HG03280 (cell line): ENCODE data around the gene BABAM1.
"Not testable (repeated sequence)": the region's sequence is repeated elsewhere in the genome, so short reads cannot be mapped to it uniquely, and the experiment has no call there.

Experiments used
- ATAC-seq: cut with Tn5 transposase; IDR thresholded peaks from one replicate; pipeline ENCODE4 v1.9.1; 2021; ENCODE audit warnings: mild to moderate bottlenecking, moderate library complexity; ENCODE audit not compliant: unreplicated experiment

BABAM1 gene

GRCh38 chr19:17266589-17266974, 661 bp upstream of the BABAM1 start:
- ATAC-seq, result no peak

DNA sequence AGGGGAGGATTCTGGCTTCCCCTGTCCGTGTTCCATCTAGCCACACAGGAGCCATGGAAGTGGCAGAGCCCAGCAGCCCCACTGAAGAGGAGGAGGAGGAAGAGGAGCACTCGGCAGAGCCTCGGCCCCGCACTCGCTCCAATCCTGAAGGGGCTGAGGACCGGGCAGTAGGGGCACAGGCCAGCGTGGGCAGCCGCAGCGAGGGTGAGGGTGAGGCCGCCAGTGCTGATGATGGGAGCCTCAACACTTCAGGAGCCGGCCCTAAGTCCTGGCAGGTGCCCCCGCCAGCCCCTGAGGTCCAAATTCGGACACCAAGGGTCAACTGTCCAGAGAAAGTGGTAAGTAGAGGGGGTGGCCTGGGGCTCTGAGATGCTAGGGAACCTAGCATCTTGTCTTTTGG, 1.5 kb downstream of the BABAM1 start:
- no peak for ATAC-seq

- ATAC-seq, result not testable (repeated sequence)
Observed at GRCh38 chr19:17274892-17275291, 7.6 kb downstream of the BABAM1 start.

GRCh38 chr19:17275441-17276175, 8.4 kb downstream of the BABAM1 start:
- ATAC-seq, result no peak

- ATAC-seq, result no peak
Observed at GRCh38 chr19:17279436-17279835, 12.2 kb downstream of the BABAM1 start.

DNA sequence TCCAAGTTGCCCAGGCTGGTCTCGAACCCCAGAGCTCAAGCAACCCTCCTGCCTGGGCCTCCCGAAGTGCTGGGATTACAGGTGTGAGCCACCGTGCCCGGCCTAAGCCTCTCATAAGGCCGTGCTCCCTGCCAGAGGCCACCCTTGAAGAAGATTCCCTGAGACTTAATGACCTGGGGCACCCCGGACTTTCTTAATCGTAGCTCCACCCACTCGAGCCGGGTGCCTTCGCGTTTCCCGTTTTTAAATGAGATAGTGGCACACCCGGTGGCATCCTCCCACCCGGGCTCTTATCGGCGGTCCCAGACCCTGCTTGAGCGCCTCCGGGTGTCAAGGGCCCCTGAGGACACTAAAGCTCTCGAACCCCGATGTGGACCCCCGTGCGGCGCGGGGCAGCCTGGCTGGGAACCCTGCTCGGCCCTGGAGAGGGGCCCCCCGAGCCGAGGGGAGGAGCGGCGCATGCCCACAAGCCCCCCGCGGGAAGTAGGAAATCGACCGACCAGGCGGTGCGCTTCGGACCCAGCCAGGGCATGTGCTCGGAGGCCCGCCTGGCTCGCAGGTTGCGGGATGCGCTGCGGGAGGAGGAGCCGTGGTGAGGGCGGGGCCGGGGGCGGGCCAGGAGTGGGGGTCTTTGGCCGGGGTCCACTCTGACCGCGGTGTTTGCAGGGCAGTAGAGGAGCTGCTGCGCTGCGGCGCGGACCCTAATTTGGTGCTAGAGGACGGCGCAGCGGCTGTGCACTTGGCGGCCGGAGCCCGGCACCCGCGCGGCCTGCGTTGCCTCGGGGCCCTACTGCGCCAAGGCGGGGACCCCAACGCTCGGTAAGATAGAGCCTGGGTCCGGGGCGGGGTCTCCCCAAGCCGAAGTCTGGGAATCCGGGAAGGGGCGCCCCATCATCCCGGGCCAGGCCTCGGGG, 14.4 kb downstream of the BABAM1 start, which contains the start of gene ANKLE1:
ANKLE1 (plus strand) TSS at position 511 of the 914 bp plus-strand sequence; CDS start at position 531, 20 bp downstream.
- no peak for ATAC-seq

GRCh38 chr19:17282488-17283125, 15.4 kb downstream of the BABAM1 start:
- no peak for ATAC-seq

- ATAC-seq, result no peak
Observed at GRCh38 chr19:17283504-17283996, 16.3 kb downstream of the BABAM1 start.

DNA sequence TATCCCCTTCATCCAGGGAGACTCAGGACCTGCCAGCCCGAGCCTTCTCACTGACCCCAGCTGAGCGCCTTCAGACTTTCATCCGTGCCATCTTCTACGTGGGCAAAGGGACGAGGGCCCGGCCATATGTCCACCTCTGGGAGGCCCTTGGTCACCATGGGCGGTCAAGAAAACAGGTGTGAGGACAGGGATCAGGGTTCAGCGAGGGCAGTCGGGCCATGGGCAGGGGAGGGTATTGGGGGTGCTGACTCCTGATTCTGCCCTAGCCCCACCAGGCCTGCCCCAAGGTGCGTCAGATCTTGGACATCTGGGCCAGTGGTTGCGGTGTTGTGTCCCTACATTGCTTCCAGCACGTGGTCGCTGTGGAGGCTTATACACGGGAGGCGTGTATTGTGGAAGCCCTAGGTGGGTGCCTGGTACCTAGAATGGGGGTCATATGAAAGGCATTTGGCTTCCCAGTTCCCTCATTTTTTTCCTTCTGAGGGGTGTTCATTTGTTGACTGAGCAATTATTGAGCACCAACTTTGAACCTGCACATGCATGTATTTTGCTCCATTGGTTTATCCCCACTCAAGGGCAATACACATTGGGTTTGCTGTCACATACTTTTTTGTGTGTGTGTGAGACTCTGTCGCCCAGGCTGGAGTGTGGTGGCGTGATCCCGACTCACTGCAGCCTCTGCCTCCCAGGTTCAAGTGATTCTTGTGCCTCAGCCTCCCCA, 18.3 kb downstream of the BABAM1 start:
- no peak for ATAC-seq

- no peak for ATAC-seq
Observed at GRCh38 chr19:17286263-17286662, 19.0 kb downstream of the BABAM1 start.

DNA sequence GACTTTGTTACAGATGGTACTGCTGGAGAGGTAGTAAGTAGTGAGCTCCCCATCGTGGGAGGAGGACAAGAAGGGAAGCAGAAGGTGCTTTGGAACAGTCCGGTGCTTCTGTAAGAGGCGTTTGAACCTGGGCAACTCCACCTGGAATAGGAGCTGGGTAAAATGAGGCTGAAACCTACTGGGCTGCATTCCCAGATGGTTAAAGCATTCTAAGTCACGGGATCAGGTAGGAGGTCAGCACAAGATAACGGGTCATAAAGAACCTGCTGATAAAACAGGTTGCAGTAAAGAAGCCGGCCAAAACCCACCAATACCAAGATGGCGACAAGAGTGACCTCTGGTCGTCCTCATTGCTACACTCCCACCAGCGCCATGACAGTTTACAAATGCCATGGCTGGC, 19.5 kb downstream of the BABAM1 start:
- ATAC-seq, result no peak

DNA sequence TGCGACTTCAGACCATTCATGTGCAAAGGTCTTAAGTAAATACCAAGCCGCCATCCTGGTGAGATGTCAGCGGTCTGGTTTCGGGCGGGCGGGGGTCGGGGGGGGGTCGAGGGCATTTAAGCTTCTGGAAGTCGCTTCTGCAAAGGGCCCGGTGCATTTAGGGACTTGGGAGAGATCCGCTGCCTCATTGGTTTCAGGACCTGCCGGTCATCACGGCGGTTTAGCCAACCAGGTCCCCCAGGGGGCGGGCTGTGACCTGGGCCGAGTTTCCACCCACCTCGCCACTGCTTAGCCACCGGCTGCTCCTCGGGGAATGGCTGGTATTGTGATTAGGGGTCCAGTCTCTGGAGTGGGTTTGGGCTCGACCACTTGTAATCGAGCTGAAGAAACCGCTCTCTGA, 22.2 kb downstream of the BABAM1 start:
- no peak for ATAC-seq

DNA sequence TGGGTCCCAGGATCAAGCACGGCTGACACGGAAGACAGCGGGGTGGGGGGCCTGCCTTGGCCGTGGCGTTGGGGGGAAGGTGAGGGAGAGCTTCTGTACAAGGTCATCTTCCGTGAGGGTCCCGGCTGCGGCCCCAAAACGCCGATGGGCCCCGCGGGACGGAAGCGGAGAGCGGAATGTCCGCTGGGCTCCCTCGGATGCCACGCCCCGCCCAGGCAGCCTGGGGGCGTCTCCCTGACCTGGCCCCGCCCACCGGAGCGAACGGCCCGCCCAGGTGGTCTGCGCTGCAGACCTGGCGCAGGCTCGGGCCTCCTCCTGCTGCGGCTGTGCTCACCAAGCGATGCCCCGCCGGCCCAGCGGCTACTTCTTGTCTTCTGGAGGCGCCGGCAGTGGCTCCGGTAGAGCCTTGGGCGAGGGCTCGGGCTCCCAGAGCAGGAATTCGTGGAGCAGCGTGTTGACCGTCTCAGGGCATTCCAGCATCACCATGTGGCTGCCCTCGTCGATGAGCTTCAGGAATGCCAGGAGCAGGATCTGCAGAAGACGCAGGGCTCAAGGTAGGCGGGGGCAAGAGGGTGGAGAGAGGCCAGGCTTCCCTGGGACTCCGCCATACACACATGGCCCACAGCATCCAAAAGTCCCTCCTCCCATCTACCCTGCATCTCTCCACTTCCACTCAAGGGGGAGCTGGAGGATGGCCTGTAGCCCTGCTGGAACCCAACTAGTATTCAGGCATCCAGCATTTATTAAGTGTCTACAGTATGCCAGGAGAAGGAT, 25.2 kb downstream of the BABAM1 start:
- ATAC-seq, result peak; percentile 77

GRCh38 chr19:17293605-17294004, 26.4 kb downstream of the BABAM1 start:
- ATAC-seq, result no peak

DNA sequence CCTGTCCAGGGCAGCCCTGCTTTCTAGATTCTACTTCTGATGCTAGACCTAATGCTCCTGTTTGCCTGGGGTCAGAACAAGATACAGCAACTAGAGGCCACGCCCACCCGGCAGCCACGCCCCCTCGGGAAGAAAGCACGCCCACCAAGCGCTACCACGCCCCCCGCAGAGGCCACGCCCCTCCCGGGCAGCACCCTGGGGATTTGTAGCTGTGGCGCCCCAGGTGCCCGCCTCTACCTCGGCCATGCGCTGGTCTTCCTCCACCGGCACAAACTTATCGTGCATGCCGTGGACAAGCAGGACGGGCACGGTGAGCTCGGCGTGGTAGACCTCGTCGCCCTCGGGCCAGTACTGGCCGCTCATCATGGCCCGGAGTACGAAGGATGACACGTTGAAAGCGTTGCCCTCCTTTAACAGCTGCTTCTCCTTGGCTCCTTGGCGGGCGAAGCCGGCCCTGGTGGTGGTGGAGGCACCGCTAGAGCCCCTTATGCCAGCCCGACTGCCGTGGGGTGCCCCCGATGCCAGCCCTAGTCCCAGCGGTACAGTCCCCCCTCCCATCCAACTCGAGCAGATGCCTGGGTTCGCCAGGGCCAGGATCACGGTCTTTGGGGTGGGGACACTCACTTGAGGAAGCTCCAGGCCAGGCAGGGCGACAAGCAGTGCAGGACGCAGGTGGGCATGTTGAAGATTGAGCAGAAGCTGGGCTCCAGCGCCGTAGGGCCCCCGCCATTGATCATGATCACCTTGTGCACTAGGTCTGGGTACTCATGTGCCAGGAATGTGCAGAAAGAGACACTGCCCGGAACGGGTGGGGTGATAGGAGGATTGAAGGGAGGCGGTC, 27.0 kb downstream of the BABAM1 start:
- ATAC-seq, result no peak

DNA sequence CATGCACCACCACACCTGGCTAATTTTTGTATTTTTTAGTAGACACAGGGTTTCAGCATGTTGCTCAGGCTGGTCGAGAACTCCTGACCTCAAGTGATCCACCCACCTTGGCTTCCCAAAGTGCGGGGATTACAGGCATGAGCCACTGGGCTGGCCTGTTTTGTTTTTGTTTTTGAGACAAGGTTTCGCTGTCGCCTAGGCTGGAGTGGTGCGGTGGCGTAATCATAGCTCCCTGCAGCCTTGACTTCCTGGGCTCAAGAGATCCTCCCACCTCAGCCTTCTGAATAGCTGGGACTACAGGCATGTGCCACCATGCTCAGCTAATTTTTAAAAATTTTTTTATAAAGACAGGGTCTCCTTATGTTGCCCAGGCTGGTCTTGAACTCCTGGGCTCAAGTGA, 28.3 kb downstream of the BABAM1 start:
- not testable (repeated sequence) for ATAC-seq

GRCh38 chr19:17296273-17296672, 29.0 kb downstream of the BABAM1 start:
- ATAC-seq, result no peak

GRCh38 chr19:17296976-17297375, 29.7 kb downstream of the BABAM1 start:
- ATAC-seq, result no peak
